ENCODE measurements around the gene SNX10. TPM values are rescaled to one million over a fixed set of nuclear protein-coding genes. Genes with fewer than 3 reads are reported as not detected.

The SNX10 gene
- total RNA-seq, 1 donor from 2014 or later = 9.4 TPM

DNA sequence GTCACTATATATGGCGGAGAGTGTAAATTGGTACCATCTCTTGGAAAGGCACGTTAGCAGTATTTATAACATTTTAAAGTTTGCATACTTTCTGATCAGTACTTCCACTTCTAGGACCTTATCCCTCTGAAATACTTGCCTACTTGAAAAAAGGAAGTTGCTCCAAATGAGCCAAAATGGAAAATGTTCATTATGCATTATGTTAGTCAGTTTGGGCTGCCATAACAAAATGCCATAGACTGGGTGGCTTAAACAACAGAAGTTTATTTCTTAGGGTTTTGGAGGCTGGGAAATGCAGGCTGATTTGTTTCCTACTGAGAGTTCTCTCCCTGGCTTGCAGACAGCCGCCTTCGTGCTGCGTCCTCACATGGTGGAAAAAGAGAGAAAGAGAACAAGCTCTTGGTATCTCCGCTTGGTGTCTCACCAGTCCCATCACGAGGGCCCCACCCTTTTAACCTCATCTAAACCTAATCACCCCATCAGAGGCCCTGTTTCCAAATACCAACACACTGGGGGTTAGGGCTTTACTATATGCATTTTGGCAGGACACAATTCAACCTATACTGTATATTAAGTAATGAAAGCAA, 6.9 kb downstream of the SNX10 start:
- no peak for DNase-seq

DNA sequence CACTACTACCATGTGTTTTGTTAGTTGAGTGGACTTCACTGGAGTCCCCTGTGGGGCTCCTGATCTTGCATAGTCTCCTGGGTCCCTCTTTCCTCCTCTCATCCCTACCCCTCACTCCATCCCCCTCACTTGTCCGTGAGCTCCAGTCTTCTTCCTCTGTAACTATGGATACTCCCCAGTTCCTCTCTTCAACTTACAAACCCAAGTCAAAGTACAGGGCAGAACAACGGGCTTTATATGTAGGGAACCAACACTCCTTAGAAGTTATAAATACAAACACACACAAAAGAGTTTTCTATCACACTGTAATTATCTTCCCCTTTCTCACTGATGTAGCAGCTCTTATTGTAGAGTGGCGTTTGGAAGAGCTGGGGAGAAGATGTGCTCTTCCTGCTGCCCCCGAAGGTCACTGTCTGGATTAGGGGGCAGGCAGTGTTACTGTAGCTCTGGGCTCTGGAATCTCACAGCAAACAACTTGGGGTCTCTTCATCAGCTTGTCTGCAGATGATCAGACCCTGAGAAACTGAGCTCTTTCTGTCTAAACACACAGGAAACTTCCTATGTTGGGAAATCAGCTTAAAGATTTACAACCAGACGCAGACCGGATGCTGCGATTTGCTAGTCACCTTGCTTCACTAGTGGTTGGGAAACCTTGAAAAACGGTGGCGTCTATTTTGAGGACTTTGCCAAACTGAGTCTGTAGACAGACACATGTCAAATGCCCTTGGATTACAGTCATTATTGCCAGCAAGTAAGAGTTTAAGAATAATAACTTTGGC, 13.6 kb downstream of the SNX10 start:
- DNase-seq = no peak

DNA sequence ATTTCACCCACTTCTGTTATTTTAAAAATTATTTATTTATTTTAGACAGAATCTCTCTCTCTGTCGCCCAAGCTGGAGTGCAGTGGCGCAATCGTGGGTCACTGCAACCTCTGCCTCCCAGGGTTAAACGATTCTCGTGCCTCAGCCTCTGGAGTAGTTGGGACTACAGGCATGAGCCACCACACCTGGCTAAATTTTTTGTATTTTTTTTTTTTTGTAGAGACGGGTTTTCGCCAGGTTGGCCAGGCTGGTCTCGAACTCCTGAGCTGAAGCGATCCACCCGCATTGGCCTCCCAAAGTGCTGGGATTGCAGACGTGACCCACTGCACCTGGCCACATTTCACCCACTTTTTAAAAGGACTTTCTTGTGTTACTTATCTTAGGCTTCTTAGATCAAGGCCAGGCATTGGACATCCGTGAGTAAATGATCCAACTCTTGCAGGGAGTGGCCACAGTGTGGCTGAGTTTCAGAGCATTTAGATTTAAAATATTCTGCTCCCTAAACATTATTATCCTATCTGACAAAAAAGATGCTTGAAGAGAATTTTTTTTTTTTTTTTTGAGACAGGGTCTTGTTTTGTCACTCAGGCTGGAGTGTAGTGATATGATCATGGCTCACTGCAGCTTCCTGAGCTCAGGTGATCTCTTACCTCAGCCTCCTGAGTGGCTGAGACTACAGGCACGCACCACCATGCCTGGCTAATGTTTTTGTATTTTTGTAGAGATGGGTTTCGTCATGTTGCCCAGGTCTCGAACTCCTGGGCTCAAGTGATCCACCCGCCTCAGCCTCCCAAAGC, 14.4 kb downstream of the SNX10 start:
- no peak for DNase-seq

DNA sequence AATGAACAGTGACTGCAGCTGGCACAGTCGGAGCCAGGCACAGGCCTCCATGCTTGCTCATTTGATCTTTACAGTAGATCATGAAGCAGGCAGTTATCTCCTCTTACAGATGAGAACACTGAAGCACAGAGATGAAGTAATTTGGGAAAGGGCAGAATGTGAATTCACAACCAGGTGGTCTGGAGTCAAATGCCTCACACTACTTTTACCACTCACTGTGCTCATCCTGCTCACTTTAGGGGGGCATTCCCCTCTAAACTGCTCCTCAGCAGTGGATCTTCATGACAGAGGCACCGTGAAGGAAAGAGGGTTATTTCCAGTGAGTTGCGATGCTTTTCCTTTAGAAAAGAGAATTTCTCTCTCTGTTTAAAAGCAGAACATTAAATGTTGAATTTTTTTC, 15.1 kb downstream of the SNX10 start:
- no peak for DNase-seq

DNA sequence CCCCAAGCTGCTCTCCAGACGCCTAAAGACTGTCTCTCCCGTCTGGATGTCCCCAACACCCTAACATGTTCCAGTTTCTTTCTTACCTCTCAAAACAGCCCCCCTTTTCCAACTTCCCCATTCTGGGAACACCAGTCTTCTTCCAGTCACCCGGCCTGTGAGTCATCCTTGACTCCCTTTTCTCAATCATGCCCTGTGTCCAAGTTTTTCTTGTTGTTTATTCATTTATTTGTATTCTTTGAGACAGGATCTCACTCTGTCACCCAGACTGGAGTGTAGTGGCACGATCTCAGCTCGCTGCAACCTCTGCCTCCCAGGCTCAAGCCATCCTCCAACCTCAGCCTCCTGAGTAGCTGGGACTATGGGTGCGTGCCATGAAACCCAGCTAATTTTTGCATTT, 15.6 kb downstream of the SNX10 start:
- DNase-seq = no peak

DNA sequence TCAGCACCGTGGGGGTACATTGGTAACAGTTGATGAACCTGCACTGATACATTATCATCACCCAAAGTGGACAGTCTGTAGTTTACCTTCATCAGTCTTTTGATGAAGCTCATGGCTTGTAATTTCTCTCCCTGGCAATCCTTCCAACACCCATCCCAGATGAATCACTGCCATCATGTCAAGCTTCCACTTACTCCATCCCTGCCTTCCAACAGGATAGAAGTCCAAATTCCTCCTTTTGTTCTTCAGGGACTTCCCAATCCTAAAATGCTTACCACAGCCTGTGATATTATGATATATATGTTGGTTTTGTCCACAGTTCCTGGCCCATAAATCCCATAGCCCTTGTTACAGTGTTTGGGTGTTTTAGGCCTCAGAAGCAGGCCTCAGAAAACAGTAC, 16.1 kb downstream of the SNX10 start:
- DNase-seq = no peak

DNA sequence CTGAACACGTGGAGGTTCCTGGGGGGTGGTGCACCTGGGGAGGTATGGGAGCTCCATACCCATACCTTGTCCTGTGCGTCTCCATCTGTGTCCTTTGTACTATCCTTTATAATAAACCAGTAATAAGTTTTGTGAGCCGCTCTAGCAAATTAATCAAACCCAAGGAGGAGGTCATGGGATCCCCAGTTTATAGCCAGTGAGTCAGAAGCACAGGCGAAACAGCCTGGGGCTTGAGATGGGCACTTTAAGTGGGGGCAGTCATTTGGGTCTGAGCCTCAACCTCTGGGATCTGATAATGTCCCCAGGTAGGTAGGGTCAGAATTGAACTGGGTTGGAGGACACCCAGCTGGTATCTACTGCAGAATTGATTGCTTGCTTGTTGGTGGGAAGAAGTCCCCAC, 16.9 kb downstream of the SNX10 start:
- DNase-seq = no peak

DNA sequence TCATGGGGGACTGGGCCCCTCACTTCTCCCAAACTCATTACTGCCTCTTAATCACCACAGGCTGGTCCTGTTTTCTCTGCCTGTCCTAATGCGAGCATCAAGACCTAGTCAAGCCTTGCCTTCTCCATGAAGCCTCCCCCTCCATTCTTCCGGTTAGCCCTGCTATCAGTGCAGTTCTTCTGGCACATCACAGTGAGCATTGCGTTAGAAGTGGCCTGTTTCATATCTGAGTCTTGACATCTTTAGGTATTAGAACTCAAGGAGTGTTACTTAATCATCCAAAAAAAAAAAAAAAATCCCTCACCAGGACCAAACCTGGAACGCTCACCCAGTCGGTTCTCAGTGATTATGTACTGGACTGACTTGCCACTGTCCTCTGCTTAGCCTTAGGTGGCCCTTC, 17.4 kb downstream of the SNX10 start:
- no peak for DNase-seq

DNA sequence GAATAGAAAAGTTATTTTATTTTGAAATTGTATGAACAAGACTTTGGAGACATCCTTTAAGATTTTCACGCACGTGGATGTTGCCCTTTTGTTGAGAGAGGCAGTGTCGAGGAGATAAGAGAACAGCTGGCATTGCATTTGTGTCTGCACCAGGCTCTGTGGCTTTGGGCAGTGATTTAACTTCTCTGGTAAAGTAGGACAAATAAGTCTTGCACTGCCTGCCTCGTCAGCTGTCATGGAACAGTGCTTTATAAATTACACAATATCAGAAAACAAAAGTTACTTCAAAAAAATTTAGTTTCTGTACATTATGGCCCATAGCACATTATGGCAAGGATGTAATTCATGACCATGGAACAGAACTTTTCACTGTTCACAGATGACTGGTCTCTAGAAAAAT, 20.1 kb downstream of the SNX10 start:
- no peak for DNase-seq

DNA sequence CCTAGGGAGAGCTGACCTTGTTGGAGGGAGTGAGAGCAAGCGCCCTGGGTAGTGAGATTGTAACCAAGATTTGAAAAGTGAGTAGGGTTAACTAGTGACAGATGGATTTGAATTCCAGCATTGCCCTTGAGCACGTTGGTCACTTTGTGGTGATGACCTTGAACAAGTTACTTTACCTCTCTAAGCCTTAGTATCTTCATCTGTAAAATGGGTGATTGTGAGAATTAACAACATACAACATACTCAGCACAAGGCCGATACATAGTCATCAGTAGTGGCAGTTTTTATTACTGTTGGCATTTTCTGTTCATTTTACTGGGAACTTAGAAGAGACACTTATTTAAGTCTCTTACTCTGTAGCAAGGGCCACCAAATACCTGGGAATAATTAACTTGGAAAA, 25.5 kb downstream of the SNX10 start:
- no peak for DNase-seq

DNA sequence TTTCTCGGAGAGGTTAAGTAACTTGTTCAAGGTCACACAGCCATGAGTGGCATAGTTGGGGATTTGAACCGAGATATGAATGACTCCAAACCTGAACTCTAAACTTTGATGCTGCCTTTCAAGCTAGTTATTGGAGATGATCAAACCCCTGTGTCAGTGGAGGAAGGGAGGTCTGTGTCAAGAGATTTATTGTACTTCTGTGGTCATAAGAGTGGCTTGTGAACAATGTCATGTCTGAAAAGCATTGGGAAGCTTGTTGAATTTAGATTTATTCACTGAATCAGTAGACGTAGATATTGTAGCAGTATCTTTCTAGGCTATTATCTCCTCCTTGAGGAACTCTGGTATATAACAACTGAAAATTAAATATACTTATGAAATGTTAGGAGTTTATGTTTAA, 27.3 kb downstream of the SNX10 start:
- DNase-seq = no peak

DNA sequence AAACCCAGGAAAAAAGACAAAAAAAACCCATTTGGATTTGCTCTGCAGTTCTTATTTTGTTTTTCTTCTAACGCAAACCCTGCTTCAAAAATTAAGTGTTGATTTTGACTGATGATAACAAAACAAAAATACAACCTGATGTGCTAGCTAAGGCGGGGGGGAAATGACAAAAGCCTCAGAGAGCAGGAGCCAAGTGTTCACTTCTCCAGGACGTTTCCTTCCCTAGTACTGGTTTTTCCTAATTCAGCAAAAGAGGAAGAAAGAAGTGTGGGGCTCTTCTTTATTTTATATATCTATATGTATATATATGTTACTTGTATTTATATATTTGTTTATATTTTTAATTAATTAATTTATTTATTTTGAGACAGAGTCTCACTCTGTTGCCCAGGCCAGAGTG, 28.0 kb downstream of the SNX10 start:
- no peak for DNase-seq

DNA sequence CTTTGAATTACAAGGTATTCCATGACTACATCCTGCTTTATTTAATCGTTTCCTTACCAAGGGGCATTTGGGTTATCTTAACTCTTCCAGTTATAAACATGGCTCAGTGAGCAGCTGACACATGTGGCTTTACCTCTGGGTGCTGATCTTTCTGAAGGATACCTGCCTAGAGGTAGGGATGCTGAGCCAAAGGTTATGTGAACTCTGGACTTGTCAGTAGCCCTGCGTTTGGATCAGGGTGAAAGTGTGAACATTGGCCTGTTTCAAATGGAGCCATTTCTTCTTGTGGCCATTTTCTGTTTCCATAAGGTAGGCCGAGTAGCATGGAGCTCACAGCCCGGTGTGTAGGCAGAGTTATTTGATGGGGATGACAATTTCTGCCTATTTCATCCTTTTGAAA, 29.2 kb downstream of the SNX10 start:
- DNase-seq = no peak

DNA sequence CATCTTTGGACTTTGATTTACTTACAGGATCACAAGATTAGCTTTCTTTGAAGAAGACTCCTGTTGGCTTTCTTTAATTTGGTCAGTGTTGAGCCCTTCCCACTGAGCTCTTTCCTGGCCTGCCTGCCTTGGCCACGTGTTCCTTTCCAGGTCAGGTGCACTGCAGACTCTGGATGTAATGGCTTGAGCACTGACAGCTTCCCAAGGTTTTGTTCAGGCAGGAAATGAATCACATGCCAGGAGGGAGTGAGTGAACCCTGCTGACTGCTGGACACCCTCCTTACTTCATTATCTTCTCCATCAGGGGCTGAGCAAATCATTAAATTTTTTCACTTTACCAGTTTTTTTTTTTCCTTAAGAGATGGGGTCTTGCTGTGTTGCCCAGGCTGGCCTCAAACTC, 29.8 kb downstream of the SNX10 start:
- DNase-seq = peak; percentile 42

DNA sequence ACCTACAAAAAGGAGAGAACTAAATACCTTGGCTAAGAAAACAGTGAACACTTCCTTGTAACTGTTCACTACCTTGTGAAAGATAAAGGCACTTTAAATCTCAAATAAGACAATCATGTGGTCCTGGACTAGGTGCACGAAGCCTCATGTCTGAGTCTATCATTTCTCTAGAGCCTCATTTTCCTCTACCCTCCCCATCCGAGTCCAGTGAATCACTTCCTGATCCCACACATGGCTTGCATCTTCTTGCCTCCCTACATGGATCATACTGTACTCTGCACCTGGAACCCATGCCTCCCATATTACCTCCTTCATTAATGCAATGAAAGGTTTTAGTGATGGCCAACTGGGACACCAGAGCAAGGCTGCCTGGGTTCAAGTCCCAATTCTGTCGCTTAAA, 34.5 kb downstream of the SNX10 start:
- DNase-seq = no peak

DNA sequence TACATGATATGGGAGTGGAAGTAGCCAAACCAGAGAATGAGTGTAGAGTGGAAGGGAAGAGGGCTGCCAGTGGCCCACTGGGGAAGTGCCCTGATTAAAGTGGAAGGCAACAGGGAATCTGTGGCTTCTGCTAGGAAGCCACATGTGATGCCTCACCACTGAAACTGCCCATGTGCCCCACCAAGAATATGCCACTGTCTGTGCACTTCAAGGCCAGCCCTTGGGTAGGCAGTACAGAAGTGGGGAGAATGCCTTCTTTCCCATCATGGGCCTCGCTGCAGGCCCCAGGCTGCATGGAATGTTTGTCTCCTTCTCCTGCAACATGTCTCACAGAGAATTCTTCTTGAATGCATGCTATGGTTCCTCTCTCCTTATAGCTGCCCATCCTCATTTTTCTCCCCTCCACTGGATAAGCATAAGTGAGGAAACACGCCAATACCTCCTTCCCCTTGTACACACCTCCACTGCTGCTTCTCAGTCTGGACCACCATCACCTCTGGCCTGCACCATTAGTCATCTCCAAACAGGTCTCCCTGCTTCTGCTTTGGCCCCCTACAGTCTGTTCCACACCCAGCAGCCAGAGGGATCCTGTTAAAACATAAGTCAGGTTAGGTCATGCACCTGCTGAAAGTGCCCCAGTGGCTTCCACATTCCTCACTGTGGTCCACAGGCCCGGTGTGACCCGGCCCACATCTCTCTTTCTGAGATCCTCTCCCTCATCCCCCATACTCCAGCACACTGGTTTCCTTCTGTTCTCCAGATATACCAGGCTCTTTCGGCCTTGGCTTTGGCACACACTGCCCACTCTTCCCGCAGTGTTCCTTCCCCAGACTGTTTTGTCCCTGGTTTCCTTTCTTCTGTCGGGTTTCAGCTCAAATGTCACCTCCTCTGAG, 37.1 kb downstream of the SNX10 start:
- no peak for DNase-seq

DNA sequence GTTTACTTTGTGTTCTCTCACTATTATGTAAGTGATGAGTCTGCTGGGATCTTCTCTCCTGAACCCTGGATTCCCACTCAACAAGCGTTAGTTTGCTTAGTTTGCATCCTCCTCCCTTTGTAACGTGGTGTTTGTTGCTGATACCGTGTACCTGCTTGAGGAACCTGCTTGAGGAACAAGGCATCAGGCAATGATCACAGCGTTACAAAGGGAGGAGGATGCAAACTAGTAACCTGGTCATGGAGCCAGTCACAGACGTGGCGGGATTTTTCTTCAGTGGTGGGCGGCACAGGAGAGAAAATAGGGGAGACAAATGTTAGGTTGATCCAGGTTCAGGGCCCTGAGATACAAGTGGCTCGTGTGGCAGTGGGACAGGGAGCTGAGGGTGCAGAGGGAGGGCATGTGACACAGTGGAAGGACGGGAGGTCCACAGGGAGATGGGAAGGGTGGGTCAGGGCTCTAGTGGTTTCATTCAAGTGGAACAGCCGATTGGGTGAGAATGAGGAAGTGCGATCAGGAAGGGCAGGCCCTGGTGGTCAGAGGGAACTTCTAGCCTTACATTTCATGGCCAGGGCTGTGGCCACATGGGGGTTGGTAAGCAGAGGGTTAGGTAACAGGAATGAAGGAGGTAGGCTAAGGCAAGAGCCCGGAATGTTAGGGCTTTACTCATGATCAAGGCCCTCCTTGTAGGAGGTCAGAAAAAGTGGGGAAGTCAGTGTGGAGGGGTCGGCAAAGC, 38.0 kb downstream of the SNX10 start:
- no peak for DNase-seq

DNA sequence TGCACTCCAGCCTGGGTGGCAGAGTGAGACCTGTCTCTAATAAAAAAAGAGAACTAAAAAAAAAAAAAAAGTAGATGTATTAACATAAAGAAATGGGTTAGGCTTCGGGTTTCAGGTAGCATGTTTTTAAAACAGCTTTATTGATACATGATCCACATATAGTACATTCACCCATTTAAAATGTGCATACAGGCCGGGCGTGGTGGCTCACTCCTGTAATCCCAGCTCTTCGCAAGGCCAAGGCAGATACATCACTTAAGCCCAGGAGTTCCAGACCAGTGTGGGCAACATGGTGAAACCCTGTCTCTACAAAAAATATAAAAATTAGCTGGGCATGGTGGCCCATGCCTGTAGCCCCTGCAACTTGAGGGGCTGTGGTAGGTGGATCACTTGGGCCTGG, 39.5 kb downstream of the SNX10 start:
- no peak for DNase-seq

DNA sequence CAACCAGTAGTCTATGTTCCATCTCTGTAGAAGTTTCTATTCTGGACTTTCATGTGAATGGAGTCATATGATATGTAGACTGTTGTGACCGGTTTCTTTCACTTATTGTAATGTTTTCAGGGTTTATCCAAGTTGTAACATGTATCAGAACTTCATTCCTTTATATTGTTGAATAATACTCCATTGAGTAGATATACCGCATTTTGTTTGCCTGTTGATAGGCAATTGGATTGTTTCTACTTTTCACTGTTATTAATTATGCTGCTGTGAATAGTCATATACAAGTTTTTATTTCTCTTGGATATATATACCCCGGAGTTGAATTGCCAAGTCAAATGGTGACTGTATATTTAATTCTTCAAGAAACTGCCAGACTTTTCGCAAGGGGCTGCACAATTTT, 40.1 kb downstream of the SNX10 start:
- DNase-seq = no peak

DNA sequence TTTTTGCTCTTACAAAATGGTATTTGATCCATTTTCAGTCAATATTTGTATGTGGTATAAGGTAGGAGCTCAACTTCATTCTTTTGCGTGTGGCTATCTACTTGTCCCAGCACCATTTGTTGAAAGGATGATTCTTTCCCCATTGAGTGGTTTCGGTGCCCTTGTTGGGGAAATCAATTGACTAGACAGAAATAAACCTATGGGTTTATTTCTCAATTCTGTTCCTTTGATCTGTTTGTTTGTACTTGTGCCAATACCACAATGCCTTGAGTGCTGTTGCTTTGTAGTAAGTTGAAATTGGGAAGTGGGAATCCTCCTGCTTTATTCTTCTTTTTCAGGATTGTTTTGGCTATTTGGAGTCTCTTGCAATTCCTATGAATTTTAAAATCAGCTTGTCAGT, 41.0 kb downstream of the SNX10 start:
- no peak for DNase-seq

DNA sequence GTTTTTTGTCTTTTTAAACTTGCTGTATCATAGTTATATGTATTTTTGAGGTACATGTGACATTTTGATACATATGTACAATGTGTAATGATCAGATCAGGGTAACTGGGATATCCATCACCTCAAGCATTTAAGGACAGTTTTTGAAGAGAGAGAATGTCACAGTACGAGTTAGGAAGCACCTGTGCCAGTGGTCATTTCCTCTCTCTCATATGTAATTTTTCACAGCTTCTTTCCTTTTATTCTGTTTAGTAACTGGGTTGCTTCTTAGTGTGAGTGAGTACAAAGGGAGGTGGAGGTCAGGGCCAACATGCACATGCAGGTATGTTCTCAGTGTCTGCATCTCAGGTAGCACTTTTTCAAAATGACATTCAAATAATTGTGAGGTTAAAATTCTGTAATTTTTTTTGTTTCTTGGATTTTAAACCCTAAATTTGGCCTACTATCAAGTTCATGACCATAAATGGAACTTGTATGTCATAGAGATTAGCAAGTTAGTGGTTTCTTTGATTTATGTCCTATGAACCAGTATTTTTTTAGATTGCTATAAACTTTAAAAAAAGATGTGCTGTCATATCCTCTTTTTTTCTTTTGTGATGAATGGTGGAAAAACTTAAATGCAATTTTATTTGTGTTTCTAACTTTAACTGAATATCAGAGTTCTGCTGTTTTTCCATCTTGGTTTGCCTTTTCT, 42.7 kb downstream of the SNX10 start:
- DNase-seq = no peak
